Glutamatergic neuron (in vitro differentiated cells): ENCODE data around the gene KIR3DL1. TPM values are rescaled to one million over a fixed set of nuclear protein-coding genes. Genes with fewer than 3 reads are reported as not detected.
"Not testable (repeated sequence)": the region's sequence is repeated elsewhere in the genome, so short reads cannot be mapped to it uniquely, and the experiment has no call there.

ENCODE experiments used
- DNase-seq: peaks from one replicate; pipeline ENCODE4 v3.0.0; 2022
- H3K27ac Mint-ChIP-seq: one replicate; pipeline ENCODE4 v1.8.0; 2020; ENCODE audit warnings: mild to moderate bottlenecking, mixed read lengths, inconsistent platforms; ENCODE audit not compliant: unreplicated experiment
- H3K27me3 Mint-ChIP-seq: one replicate; pipeline ENCODE4 v1.8.0; 2020; ENCODE audit warnings: mild to moderate bottlenecking, moderate library complexity, mixed read lengths, inconsistent platforms; ENCODE audit not compliant: unreplicated experiment
- H3K36me3 Mint-ChIP-seq: one replicate; pipeline ENCODE4 v1.8.0; 2020; ENCODE audit warnings: mild to moderate bottlenecking, mixed read lengths, inconsistent platforms; ENCODE audit not compliant: unreplicated experiment
- H3K4me1 Mint-ChIP-seq: one replicate; pipeline ENCODE4 v1.8.0; 2020; ENCODE audit warnings: mild to moderate bottlenecking, low read depth, mixed read lengths, inconsistent platforms; ENCODE audit not compliant: unreplicated experiment
- H3K4me3 Mint-ChIP-seq: one replicate; pipeline ENCODE4 v1.8.0; 2020; ENCODE audit warnings: mild to moderate bottlenecking, mixed read lengths, inconsistent platforms; ENCODE audit not compliant: unreplicated experiment
- H3K9me3 Mint-ChIP-seq: one replicate; pipeline ENCODE4 v1.8.0; 2020; ENCODE audit warnings: mild to moderate bottlenecking, moderate library complexity, mixed read lengths, inconsistent platforms; ENCODE audit not compliant: unreplicated experiment
- CTCF ChIP-seq: fragments of 200-600 bp; sonication (generic); IDR thresholded peaks from one replicate; pipeline ENCODE4 v1.5.0; 2021; ENCODE audit not compliant: partially characterized antibody, unreplicated experiment
- total RNA-seq: library from RNA; stranded (reverse); fragmentation: NEBNext Ultra II Directional; extraction: Animal tissue kit (Norgen Biotek cat#: 25700); gene quantifications from one replicate; pipeline ENCODE4 v1.2.1, GENCODE V29; 2021; ENCODE audit not compliant: unreplicated experiment

The KIR3DL1 gene
- total RNA-seq, 1 donor from 2014 or later: not detected

GRCh38 chr19:54804101-54804500 is 12.2 kb upstream of the KIR3DL1 start:
- H3K4me1 Mint-ChIP-seq: no peaks in the 10 kb centered on the region
- H3K4me3 Mint-ChIP-seq: no peak overlapping the region
- no peak for TF ChIP-seq CTCF
- DNase-seq: no peak
- H3K36me3 Mint-ChIP-seq: peaks cover 13% of the 10 kb centered on the region
- peaks cover 2% of the 10 kb centered on the region for H3K27me3 Mint-ChIP-seq
- H3K9me3 Mint-ChIP-seq: peaks cover 16% of the 10 kb centered on the region
- no peak overlapping the region for H3K27ac Mint-ChIP-seq

- no peak overlapping the region for H3K27ac Mint-ChIP-seq
- TF ChIP-seq CTCF: no peak
- H3K9me3 Mint-ChIP-seq: peaks cover 14% of the 10 kb centered on the region
- no peaks in the 10 kb centered on the region for H3K4me1 Mint-ChIP-seq
- no peak for DNase-seq
- no peak overlapping the region for H3K4me3 Mint-ChIP-seq
- peaks cover 16% of the 10 kb centered on the region for H3K36me3 Mint-ChIP-seq
- H3K27me3 Mint-ChIP-seq: peaks cover 2% of the 10 kb centered on the region
Measured at GRCh38 chr19:54804571-54804970, 11.7 kb upstream of the KIR3DL1 start.

GRCh38 chr19:54805665-54806515 is 10.4 kb upstream of the KIR3DL1 start:
- no peaks in the 10 kb centered on the region for H3K4me1 Mint-ChIP-seq
- peaks cover 18% of the 10 kb centered on the region for H3K36me3 Mint-ChIP-seq
- no peak for TF ChIP-seq CTCF
- no peak overlapping the region for H3K27ac Mint-ChIP-seq
- H3K9me3 Mint-ChIP-seq: peaks cover 15% of the 10 kb centered on the region
- no peak overlapping the region for H3K4me3 Mint-ChIP-seq
- H3K27me3 Mint-ChIP-seq: peaks cover 2% of the 10 kb centered on the region
- DNase-seq: no peak

- DNase-seq: no peak
- TF ChIP-seq CTCF: no peak
- no peaks in the 10 kb centered on the region for H3K4me1 Mint-ChIP-seq
- peaks cover 18% of the 10 kb centered on the region for H3K36me3 Mint-ChIP-seq
- H3K9me3 Mint-ChIP-seq: peaks cover 15% of the 10 kb centered on the region
- H3K27me3 Mint-ChIP-seq: peaks cover 2% of the 10 kb centered on the region
- H3K4me3 Mint-ChIP-seq: no peak overlapping the region
- H3K27ac Mint-ChIP-seq: no peak overlapping the region
Measured at GRCh38 chr19:54806516-54806838, 9.8 kb upstream of the KIR3DL1 start.

- H3K4me3 Mint-ChIP-seq, DNase-seq, H3K4me1 Mint-ChIP-seq, H3K27me3 Mint-ChIP-seq, H3K27ac Mint-ChIP-seq: not testable (repeated sequence)
- Mint-ChIP-seq H3K36me3 (peaks cover 21% of the 10 kb centered on the region), H3K9me3 (peaks cover 27% of the 10 kb centered on the region)
Measured at GRCh38 chr19:54814571-54814970, 1.7 kb upstream of the KIR3DL1 start.
